Endodermal cell (in vitro differentiated cells): ENCODE results near the gene NKD2. TPM values are rescaled to one million over a fixed set of nuclear protein-coding genes. Genes with fewer than 3 reads are reported as not detected.

Source experiments
- DNase-seq: peaks from one replicate; pipeline ENCODE4 v3.0.0-alpha.2; 2017
- H3K27ac ChIP-seq: 2 replicates; pipeline ENCODE4 v1.5.1; 2013; ENCODE audit warnings: mild to moderate bottlenecking, low read depth, low read length, moderate library complexity
- H3K27me3 ChIP-seq: 2 replicates; pipeline ENCODE4 v1.6.1; 2013; ENCODE audit warnings: mild to moderate bottlenecking, low read length, moderate library complexity; ENCODE audit not compliant: insufficient read depth, control insufficient read depth, poor library complexity, severe bottlenecking
- H3K36me3 ChIP-seq: 2 replicates; pipeline ENCODE4 v1.7.0; 2013; ENCODE audit warnings: mild to moderate bottlenecking, low read length, moderate library complexity; ENCODE audit not compliant: control insufficient read depth, insufficient read depth
- H3K4me1 ChIP-seq: one replicate; pipeline ENCODE4 v1.7.0; 2013; ENCODE audit warnings: low read length; ENCODE audit not compliant: control insufficient read depth, insufficient read depth
- H3K4me3 ChIP-seq: 2 replicates; pipeline ENCODE4 v1.5.1; 2013; ENCODE audit warnings: mild to moderate bottlenecking, low read length, moderate library complexity
- H3K9ac ChIP-seq: 2 replicates; pipeline ENCODE4 v1.6.1; 2013; ENCODE audit warnings: mild to moderate bottlenecking, low read length, moderate library complexity; ENCODE audit not compliant: poor library complexity, severe bottlenecking; ENCODE audit errors: extremely low read depth
- H3K9me3 ChIP-seq: 2 replicates; pipeline ENCODE4 v1.6.1; 2013; ENCODE audit warnings: mild to moderate bottlenecking, low read length, moderate library complexity; ENCODE audit not compliant: control insufficient read depth
- H3K27ac Mint-ChIP-seq: 2 replicates; pipeline ENCODE4 v1.8.0; 2020; ENCODE audit warnings: mixed read lengths
- H3K27me3 Mint-ChIP-seq: 2 replicates; pipeline ENCODE4 v1.8.0; 2021; ENCODE audit warnings: mild to moderate bottlenecking, mixed read lengths; ENCODE audit not compliant: insufficient read depth
- H3K36me3 Mint-ChIP-seq: 2 replicates; pipeline ENCODE4 v1.8.0; 2020; ENCODE audit warnings: low read depth, mixed read lengths
- H3K4me1 Mint-ChIP-seq: 2 replicates; pipeline ENCODE4 v1.8.0; 2020; ENCODE audit warnings: mixed read lengths
- H3K4me3 Mint-ChIP-seq: 2 replicates; pipeline ENCODE4 v1.8.0; 2020; ENCODE audit warnings: mild to moderate bottlenecking, moderate library complexity, mixed read lengths
- H3K9me3 Mint-ChIP-seq: 2 replicates; pipeline ENCODE4 v1.8.0; 2020; ENCODE audit warnings: mild to moderate bottlenecking, mixed read lengths
- CTCF ChIP-seq: fragments of 200-600 bp; sonication (generic); conservative IDR thresholded peaks from 2 replicates; pipeline ENCODE4 v1.5.0; 2021; ENCODE audit warnings: antibody characterized with exemption, mild to moderate bottlenecking
- WGBS, 2 experiments: methylation state at CpG; one replicate each; pipeline versions ENCODE4 v1.1.5 to v1.1.7; 2013; ENCODE audit warnings: missing lambda C conversion rate in 2 of 2, mixed read lengths in 1 of 2; ENCODE audit not compliant: insufficient coverage in 1 of 2, insufficient read length in 1 of 2; 5-methylcytosine and 5-hydroxymethylcytosine counted together
- total RNA-seq, 2 donors: library from RNA; stranded (reverse); fragmentation: NEBNext Ultra II Directional in 1 of 2; extraction: Animal tissue kit (Norgen Biotek cat#: 25700) in 1 of 2; gene quantifications; 2 replicates in 1 of 2; 3 replicates in 1 of 2; pipeline ENCODE4 v1.2.1, GENCODE V29; 2021

The NKD2 gene
- total RNA-seq, 2 donors from 2014 or later = 11.2 to 13.9 TPM

DNA sequence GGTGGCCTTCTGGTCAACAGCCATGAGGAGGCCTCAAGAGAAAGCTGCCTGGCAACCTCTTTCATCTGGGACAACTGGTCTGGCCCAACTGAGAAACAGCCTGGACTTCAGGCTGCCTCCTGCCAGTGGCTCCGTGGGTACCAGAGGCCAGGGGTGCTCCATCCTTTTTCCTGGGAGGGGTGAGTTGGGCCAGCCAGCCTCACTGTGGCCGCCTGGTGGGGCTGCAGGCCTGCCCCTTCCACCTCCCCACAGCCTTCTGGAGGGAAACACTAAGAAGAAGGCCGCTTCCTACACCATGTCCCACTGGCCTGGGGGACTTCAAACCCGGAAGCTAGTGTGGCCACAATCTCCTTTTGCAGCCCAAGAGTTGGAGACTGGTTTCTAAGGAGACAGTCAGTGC lies 13.8 kb upstream of the NKD2 start:
- Mint-ChIP-seq H3K36me3 (no peaks in the 10 kb centered on the region), H3K9me3 (no peaks in the 10 kb centered on the region), H3K4me1 (peaks cover 13% of the 10 kb centered on the region), H3K4me3 (no peak overlapping the region), H3K27me3 (peaks cover 29% of the 10 kb centered on the region), H3K27ac (no peak overlapping the region)
- Histone ChIP-seq H3K36me3 (no peaks in the 10 kb centered on the region), H3K4me1 (no peaks in the 10 kb centered on the region), H3K27me3 (peaks cover 23% of the 10 kb centered on the region), H3K27ac (no peak overlapping the region), H3K4me3 (no peak overlapping the region), H3K9ac (no peak overlapping the region), H3K9me3 (no peaks in the 10 kb centered on the region)
- peak; percentile 54 for DNase-seq
- 83 to 100% methylated on average over 1 to 4 of the region's 4 CpGs for WGBS, 2 experiments
- peak; percentile 49 for TF ChIP-seq CTCF

- Histone ChIP-seq H3K9me3 (no peaks in the 10 kb centered on the region), H3K9ac (no peak overlapping the region), H3K36me3 (no peaks in the 10 kb centered on the region), H3K27ac (no peak overlapping the region), H3K4me3 (no peak overlapping the region), H3K27me3 (peaks cover 28% of the 10 kb centered on the region), H3K4me1 (no peaks in the 10 kb centered on the region)
- Mint-ChIP-seq H3K27me3 (peaks cover 32% of the 10 kb centered on the region), H3K4me1 (peaks cover 13% of the 10 kb centered on the region), H3K27ac (no peak overlapping the region), H3K9me3 (no peaks in the 10 kb centered on the region), H3K36me3 (no peaks in the 10 kb centered on the region), H3K4me3 (no peak overlapping the region)
- peak; percentile 24 for DNase-seq
- no peak for TF ChIP-seq CTCF
- 84 to 92% methylated on average over 3 to 4 of the region's 4 CpGs for WGBS, 2 experiments
Measured at GRCh38 chr5:995318-995717, 13.3 kb upstream of the NKD2 start.

DNA sequence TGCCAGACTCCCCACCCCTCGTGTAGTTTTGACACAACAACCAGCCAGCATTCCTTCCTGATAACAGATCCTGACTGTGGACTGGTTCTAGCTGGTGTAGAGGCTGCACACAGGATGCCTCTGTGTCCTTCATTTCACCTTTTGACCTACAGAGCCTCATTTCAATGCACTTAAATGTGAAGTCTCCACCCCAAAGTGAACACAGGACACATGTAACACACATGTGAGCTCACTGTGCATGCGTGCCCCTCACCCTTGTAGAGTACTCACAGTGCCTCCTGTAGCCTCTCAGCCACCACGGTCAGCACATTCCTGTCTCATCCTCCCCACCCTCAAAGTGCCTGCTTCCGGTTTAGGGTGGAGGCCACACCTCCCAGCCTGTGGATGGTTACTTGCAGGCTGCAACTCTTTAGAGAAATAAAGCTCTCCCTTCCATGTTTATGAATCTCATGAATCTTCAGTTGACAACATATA lies 11.6 kb upstream of the NKD2 start:
- Histone ChIP-seq H3K4me1 (no peaks in the 10 kb centered on the region), H3K36me3 (no peaks in the 10 kb centered on the region), H3K9ac (no peak overlapping the region), H3K27me3 (peaks cover 45% of the 10 kb centered on the region), H3K4me3 (no peak overlapping the region), H3K9me3 (no peaks in the 10 kb centered on the region), H3K27ac (no peak overlapping the region)
- no peaks in the 10 kb centered on the region for H3K36me3 Mint-ChIP-seq
- H3K27me3 Mint-ChIP-seq = peaks cover 48% of the 10 kb centered on the region
- H3K9me3 Mint-ChIP-seq = no peaks in the 10 kb centered on the region
- peak; percentile 67 for DNase-seq
- peak overlapping the region; percentile 62 for H3K27ac Mint-ChIP-seq
- TF ChIP-seq CTCF = no peak
- peak overlapping the region; percentile 13 for H3K4me3 Mint-ChIP-seq
- H3K4me1 Mint-ChIP-seq = peaks cover 15% of the 10 kb centered on the region
- 58 to 60% methylated on average over 3 to 4 of the region's 4 CpGs for whole genome bisulfite sequencing, 2 experiments
